Cardiac fibroblast (primary cell): ENCODE results near the gene DRP2.

ENCODE experiments used
- DNase-seq, 2 donors: peaks; one replicate each; pipeline versions ENCODE4 v3.0.0 to v3.0.0-alpha.2; 2010; ENCODE audit warnings: low read depth in 2 of 2
- H3K4me3 ChIP-seq, 2 donors: replicated peaks in 1 of 2; 1 replicate in 1 of 2; 2 replicates in 1 of 2; pipeline ENCODE4 v1.5.1; 2011; ENCODE audit warnings: low read depth in 2 of 2, low read length in 2 of 2, mild to moderate bottlenecking in 2 of 2, moderate library complexity in 1 of 2
- TF ChIP-seq, protein P1 (sequence below): IDR thresholded peaks from one replicate; pipeline ENCODE4 v1.5.1; 2011; ENCODE audit warnings: low read depth, mild to moderate bottlenecking, low read length, inconsistent platforms

DRP2 gene

GRCh38 chrX:101219864-101220346 is 319 bp downstream of the DRP2 start:
- DNase-seq = peak; percentile 63
- peak overlapping the region in 1 of 2 donors; percentile 47 for H3K4me3 ChIP-seq
- TF ChIP-seq, protein P1, sequence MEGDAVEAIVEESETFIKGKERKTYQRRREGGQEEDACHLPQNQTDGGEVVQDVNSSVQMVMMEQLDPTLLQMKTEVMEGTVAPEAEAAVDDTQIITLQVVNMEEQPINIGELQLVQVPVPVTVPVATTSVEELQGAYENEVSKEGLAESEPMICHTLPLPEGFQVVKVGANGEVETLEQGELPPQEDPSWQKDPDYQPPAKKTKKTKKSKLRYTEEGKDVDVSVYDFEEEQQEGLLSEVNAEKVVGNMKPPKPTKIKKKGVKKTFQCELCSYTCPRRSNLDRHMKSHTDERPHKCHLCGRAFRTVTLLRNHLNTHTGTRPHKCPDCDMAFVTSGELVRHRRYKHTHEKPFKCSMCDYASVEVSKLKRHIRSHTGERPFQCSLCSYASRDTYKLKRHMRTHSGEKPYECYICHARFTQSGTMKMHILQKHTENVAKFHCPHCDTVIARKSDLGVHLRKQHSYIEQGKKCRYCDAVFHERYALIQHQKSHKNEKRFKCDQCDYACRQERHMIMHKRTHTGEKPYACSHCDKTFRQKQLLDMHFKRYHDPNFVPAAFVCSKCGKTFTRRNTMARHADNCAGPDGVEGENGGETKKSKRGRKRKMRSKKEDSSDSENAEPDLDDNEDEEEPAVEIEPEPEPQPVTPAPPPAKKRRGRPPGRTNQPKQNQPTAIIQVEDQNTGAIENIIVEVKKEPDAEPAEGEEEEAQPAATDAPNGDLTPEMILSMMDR = no peak

DNA sequence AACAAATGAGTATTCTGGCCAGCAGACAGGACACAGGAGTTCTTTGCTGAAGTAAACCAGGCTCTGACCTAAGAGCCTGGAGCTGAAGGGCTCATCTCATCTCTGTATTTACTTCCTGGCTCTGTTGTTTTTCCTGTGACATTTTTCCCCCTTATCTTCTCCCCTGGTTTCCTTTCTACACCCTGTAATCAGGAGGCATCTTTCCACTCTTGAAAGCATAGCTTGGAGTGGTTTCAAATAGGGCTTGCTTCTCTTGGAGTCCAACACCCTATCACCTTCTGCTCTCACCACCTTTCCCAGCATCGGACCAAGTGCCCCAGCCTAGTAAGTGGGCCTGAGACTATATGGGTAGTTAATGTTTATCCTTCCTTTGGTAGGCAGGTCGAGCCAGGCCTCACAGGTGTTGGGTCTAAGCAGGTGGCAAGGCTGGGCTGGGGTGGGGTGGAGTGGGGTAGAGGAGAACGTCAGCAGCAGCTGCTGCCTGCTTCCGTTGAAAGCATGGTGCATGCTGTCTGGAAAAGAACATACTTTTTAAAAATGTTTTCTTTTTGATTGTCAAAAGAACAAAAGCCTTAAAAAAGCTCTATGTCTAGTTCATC is 1.2 kb downstream of the DRP2 start:
- TF ChIP-seq, protein P1 = no peak
- DNase-seq = peak in 1 of 2 donors; percentile 4
- peak overlapping the region in 1 of 2 donors; percentile 47 for H3K4me3 ChIP-seq

- H3K4me3 ChIP-seq = no peak overlapping the region
- DNase-seq = no peak
- TF ChIP-seq, protein P1 = no peak
Observed at GRCh38 chrX:101223226-101223625, 3.6 kb downstream of the DRP2 start.

DNA sequence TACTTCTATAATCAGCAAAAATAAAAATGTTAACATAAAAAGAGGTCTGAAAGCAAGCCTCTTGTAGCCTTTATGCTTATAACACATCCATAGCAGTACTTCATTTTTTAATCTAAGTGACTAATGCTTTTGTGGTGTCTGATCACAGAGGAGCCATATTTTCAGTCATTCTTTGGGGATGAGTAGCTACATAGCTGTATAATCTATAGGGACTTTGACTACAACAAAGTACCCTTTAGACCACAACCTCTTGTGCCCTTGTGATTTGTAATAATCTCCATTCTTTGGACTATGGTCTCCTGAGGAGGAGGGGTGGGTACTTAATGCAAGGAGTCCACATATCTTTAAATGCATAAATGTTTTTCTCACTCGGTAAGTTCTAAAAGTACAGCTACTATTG is 9.6 kb downstream of the DRP2 start:
- DNase-seq = peak; percentile 42 to 81
- TF ChIP-seq, protein P1 = no peak
- H3K4me3 ChIP-seq = no peak overlapping the region

DNA sequence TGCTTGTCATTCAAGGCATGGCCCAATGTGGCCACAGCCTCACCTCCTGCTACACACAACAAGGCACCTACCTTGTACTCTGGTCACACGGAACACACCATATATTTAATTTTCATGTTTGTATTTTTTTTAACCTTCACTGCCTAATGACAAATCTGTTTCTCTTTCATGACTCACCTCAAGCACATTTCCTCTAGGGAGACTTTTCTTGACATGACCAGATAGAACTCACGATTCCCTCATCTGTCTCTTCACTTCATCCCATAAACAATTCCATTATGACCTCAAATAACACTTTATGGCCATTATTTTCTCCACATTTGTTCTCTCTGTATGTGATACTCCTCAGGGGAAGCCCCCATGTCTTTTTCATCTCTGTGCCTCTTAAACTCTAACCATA is 11.1 kb downstream of the DRP2 start:
- TF ChIP-seq, protein P1 = no peak

DNA sequence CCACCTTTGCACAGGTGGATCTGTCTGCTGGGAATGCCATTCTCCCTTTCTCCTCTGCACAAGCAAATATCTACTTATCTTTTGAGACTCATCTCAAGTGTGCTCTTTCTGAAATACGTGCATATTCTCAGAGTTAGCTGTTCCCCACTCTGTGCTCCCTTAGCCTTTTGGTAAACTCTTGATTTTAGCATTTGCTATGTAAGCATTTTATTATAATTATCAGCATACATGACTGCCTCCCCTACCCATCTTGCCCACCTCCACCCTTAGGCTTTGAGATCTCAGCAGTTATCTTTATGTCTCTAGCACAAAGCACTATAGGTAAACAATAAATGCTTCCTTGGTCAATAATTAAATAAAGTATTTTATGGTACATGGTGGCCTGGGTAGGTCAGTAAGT is 11.5 kb downstream of the DRP2 start:
- H3K4me3 ChIP-seq = no peak overlapping the region
- DNase-seq = no peak

More for the DNA sequence above, 11.1 kb downstream of the DRP2 start:
- H3K4me3 ChIP-seq = no peak overlapping the region
- peak in 1 of 2 donors; percentile 69 for DNase-seq

More for the DNA sequence above, 11.5 kb downstream of the DRP2 start:
- TF ChIP-seq, protein P1 = no peak
